ENCODE measurements around the gene EIF3M.

GRCh38 chr11:32550207-32550606 lies 33.4 kb upstream of the EIF3M start:
- TF ChIP-seq, protein P1, sequence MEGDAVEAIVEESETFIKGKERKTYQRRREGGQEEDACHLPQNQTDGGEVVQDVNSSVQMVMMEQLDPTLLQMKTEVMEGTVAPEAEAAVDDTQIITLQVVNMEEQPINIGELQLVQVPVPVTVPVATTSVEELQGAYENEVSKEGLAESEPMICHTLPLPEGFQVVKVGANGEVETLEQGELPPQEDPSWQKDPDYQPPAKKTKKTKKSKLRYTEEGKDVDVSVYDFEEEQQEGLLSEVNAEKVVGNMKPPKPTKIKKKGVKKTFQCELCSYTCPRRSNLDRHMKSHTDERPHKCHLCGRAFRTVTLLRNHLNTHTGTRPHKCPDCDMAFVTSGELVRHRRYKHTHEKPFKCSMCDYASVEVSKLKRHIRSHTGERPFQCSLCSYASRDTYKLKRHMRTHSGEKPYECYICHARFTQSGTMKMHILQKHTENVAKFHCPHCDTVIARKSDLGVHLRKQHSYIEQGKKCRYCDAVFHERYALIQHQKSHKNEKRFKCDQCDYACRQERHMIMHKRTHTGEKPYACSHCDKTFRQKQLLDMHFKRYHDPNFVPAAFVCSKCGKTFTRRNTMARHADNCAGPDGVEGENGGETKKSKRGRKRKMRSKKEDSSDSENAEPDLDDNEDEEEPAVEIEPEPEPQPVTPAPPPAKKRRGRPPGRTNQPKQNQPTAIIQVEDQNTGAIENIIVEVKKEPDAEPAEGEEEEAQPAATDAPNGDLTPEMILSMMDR (IDR thresholded peaks at IDR 0.05), result no peak
- TF ChIP-seq EP300 (IDR thresholded peaks at IDR 0.05) (no peak), POLR2A (IDR thresholded peaks at IDR 0.05) (no peak)
